ENCODE results near the gene BABAM2.

- TF ChIP-seq, protein P1, sequence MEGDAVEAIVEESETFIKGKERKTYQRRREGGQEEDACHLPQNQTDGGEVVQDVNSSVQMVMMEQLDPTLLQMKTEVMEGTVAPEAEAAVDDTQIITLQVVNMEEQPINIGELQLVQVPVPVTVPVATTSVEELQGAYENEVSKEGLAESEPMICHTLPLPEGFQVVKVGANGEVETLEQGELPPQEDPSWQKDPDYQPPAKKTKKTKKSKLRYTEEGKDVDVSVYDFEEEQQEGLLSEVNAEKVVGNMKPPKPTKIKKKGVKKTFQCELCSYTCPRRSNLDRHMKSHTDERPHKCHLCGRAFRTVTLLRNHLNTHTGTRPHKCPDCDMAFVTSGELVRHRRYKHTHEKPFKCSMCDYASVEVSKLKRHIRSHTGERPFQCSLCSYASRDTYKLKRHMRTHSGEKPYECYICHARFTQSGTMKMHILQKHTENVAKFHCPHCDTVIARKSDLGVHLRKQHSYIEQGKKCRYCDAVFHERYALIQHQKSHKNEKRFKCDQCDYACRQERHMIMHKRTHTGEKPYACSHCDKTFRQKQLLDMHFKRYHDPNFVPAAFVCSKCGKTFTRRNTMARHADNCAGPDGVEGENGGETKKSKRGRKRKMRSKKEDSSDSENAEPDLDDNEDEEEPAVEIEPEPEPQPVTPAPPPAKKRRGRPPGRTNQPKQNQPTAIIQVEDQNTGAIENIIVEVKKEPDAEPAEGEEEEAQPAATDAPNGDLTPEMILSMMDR (IDR thresholded peaks at IDR 0.05): no peak
- TF ChIP-seq POLR2A (IDR thresholded peaks at IDR 0.05): no peak
Measured at GRCh38 chr2:28291811-28292440, 401.4 kb downstream of the BABAM2 start.

Measured in Peyer's patch (tissue), 4 donors.